ENCODE measurements around the gene CSF3R.

DNA sequence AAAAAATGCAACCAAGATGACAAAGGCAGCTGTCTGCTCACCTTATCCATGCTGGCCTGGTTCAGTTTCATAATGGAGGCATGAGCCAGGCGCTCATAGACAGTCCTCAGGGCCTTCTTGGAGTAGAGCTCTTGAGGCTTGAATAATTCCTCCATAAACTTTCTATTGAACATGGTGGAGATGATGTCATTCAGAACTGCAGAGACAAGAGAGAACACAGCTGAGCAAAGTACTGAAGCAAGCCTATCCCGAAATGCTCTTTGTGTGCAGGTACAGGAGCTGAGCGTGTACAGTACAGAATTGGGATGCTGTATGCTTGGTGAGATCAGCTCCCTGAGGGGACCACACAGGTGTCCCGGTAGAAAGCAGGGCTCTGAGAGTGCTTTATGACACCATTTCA is 44.0 kb downstream of the CSF3R start:
- TF ChIP-seq, protein P1, sequence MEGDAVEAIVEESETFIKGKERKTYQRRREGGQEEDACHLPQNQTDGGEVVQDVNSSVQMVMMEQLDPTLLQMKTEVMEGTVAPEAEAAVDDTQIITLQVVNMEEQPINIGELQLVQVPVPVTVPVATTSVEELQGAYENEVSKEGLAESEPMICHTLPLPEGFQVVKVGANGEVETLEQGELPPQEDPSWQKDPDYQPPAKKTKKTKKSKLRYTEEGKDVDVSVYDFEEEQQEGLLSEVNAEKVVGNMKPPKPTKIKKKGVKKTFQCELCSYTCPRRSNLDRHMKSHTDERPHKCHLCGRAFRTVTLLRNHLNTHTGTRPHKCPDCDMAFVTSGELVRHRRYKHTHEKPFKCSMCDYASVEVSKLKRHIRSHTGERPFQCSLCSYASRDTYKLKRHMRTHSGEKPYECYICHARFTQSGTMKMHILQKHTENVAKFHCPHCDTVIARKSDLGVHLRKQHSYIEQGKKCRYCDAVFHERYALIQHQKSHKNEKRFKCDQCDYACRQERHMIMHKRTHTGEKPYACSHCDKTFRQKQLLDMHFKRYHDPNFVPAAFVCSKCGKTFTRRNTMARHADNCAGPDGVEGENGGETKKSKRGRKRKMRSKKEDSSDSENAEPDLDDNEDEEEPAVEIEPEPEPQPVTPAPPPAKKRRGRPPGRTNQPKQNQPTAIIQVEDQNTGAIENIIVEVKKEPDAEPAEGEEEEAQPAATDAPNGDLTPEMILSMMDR (IDR thresholded peaks at IDR 0.05; ENCODE audit: insufficient read depth, low read length) = no peak
- no peak for TF ChIP-seq POLR2AphosphoS5 (IDR thresholded peaks at IDR 0.05; ENCODE audit: low read depth)
- TF ChIP-seq, protein P2, sequence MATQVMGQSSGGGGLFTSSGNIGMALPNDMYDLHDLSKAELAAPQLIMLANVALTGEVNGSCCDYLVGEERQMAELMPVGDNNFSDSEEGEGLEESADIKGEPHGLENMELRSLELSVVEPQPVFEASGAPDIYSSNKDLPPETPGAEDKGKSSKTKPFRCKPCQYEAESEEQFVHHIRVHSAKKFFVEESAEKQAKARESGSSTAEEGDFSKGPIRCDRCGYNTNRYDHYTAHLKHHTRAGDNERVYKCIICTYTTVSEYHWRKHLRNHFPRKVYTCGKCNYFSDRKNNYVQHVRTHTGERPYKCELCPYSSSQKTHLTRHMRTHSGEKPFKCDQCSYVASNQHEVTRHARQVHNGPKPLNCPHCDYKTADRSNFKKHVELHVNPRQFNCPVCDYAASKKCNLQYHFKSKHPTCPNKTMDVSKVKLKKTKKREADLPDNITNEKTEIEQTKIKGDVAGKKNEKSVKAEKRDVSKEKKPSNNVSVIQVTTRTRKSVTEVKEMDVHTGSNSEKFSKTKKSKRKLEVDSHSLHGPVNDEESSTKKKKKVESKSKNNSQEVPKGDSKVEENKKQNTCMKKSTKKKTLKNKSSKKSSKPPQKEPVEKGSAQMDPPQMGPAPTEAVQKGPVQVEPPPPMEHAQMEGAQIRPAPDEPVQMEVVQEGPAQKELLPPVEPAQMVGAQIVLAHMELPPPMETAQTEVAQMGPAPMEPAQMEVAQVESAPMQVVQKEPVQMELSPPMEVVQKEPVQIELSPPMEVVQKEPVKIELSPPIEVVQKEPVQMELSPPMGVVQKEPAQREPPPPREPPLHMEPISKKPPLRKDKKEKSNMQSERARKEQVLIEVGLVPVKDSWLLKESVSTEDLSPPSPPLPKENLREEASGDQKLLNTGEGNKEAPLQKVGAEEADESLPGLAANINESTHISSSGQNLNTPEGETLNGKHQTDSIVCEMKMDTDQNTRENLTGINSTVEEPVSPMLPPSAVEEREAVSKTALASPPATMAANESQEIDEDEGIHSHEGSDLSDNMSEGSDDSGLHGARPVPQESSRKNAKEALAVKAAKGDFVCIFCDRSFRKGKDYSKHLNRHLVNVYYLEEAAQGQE (IDR thresholded peaks at IDR 0.05; ENCODE audit: insufficient replicate concordance, low read depth) = no peak
